ENCODE measurements around the gene GALK1.
A peak's percentile ranks its signal among the peaks of the same experiment; 100 is the strongest.
"Not testable (repeated sequence)": the region's sequence is repeated elsewhere in the genome, so short reads cannot be mapped to it uniquely, and the experiment has no call there.

GALK1 gene

GRCh38 chr17:75764711-75765421 is at the start of gene GALK1:
GALK1 (minus strand) TSS chr17:75765192; CDS start chr17:75765136, 56 bp downstream.
- peak; percentile 36 for DNase-seq (ENCODE audit: low read depth)

- DNase-seq (ENCODE audit: low read depth) = no peak
Measured at GRCh38 chr17:75814021-75814395, 49.0 kb upstream of the GALK1 start.

GRCh38 chr17:75813081-75814020 is 48.4 kb upstream of the GALK1 start:
- no peak for DNase-seq (ENCODE audit: low read depth)

- no peak for DNase-seq (ENCODE audit: low read depth)
Measured at GRCh38 chr17:75812096-75813013, 47.4 kb upstream of the GALK1 start.

GRCh38 chr17:75811174-75811573 is 46.2 kb upstream of the GALK1 start:
- DNase-seq (ENCODE audit: low read depth) = no peak

- DNase-seq (ENCODE audit: low read depth) = not testable (repeated sequence)
Measured at GRCh38 chr17:75810756-75811155, 45.8 kb upstream of the GALK1 start.

- DNase-seq (ENCODE audit: low read depth) = no peak
Measured at GRCh38 chr17:75810216-75810615, 45.2 kb upstream of the GALK1 start.

GRCh38 chr17:75809631-75810111 is 44.7 kb upstream of the GALK1 start:
- no peak for DNase-seq (ENCODE audit: low read depth)

- peak; percentile 84 for DNase-seq (ENCODE audit: low read depth)
Measured at GRCh38 chr17:75808905-75809621, 44.1 kb upstream of the GALK1 start.

GRCh38 chr17:75808549-75808904 is 43.5 kb upstream of the GALK1 start:
- DNase-seq (ENCODE audit: low read depth) = no peak

- no peak for DNase-seq (ENCODE audit: low read depth)
Measured at GRCh38 chr17:75807861-75808260, 42.9 kb upstream of the GALK1 start.

GRCh38 chr17:75806822-75807500 is 42.0 kb upstream of the GALK1 start:
- DNase-seq (ENCODE audit: low read depth) = no peak

- no peak for DNase-seq (ENCODE audit: low read depth)
Measured at GRCh38 chr17:75803883-75804282, 38.9 kb upstream of the GALK1 start.

GRCh38 chr17:75799402-75799801 is 34.4 kb upstream of the GALK1 start:
- DNase-seq (ENCODE audit: low read depth) = no peak

- no peak for DNase-seq (ENCODE audit: low read depth)
Measured at GRCh38 chr17:75795820-75796607, 31.0 kb upstream of the GALK1 start.

- DNase-seq (ENCODE audit: low read depth) = no peak
Measured at GRCh38 chr17:75793460-75793859, 28.5 kb upstream of the GALK1 start.

- no peak for DNase-seq (ENCODE audit: low read depth)
Measured at GRCh38 chr17:75791254-75791653, 26.3 kb upstream of the GALK1 start.

GRCh38 chr17:75785016-75785890 is 20.3 kb upstream of the GALK1 start:
- DNase-seq (ENCODE audit: low read depth) = peak; percentile 80

GRCh38 chr17:75784473-75785015 is 19.6 kb upstream of the GALK1 start, which contains the start of gene UNK:
UNK (plus strand) TSS chr17:75784806; CDS start chr17:75784881, 75 bp downstream.
- peak; percentile 99 for DNase-seq (ENCODE audit: low read depth)
